GM12878 (cell line): ENCODE data around the gene PPIB. TPM values are rescaled to one million over a fixed set of nuclear protein-coding genes. Genes with fewer than 3 reads are reported as not detected.
A peak's percentile ranks its signal among the peaks of the same experiment; 100 is the strongest.

Experiments used
- ATAC-seq: fragments of 200-7000 bp; cut with Tn5 transposase; 3 replicates; pipeline ENCODE4 v1.9.1; 2020; ENCODE audit warnings: mild to moderate bottlenecking, moderate library complexity
- BruUV-seq: library from RNA; stranded (reverse); fragments of 400-500 nt; replicated peaks from 2 replicates; lab custom pipeline; 2021; lab: Mats Ljungman, UMichigan
- CTCF ChIA-PET: fragments of 300-600 bp; sonication (Branson Sonifier 250); formaldehyde crosslinking; extraction: SDS; loops from one replicate; lab custom pipeline; 2021; ENCODE audit warnings: inconsistent platforms; lab: Yijun Ruan, JAX
- POLR2A ChIA-PET: fragments of 350-600 bp; formaldehyde crosslinking; extraction: SDS; loops from one replicate; lab custom pipeline; 2021; ENCODE audit warnings: inconsistent platforms; lab: Charles Lee
- RAD21 ChIA-PET: fragments of 300-600 bp; sonication (Branson Sonifier 250); formaldehyde crosslinking; loops from one replicate; lab custom pipeline; 2023; ENCODE audit warnings: antibody characterized with exemption; ENCODE audit not compliant: unreplicated experiment; lab: Charles Lee
- SMC1A ChIA-PET: fragments of 300-600 bp; sonication (Branson Sonifier 250); formaldehyde crosslinking; loops from one replicate; lab custom pipeline; 2023; ENCODE audit not compliant: unreplicated experiment, uncharacterized antibody; lab: Charles Lee
- DNase-seq: peaks from one replicate; pipeline ENCODE4 v3.0.0-alpha.2; 2011; ENCODE audit warnings: low read depth, low spot score
- FAIRE-seq: peaks from 3 replicates; lab custom pipeline; 2011; peaks lifted over from hg19 to GRCh38; lab: Jason Lieb, UNC
- H2AFZ ChIP-seq: 2 replicates; pipeline ENCODE4 v1.6.0; 2011; ENCODE audit warnings: low read depth, low read length, control low read depth; ENCODE audit not compliant: control insufficient read depth
- H3K27ac ChIP-seq: 2 replicates; pipeline ENCODE4 v1.5.1; 2011; ENCODE audit warnings: control low read depth; ENCODE audit not compliant: control insufficient read depth, insufficient read depth
- H3K27me3 ChIP-seq, 2 experiments: replicated peaks in 1 of 2; 2 replicates each; pipeline versions ENCODE4 v1.6.0 to v1.6.1; 2011; ENCODE audit warnings: low read length in 1 of 2; ENCODE audit not compliant: control insufficient read depth in 2 of 2, insufficient read depth in 2 of 2
- H3K36me3 ChIP-seq, 2 experiments: 2 replicates each; pipeline ENCODE4 v1.5.1; 2011; ENCODE audit warnings: low read length in 1 of 2; ENCODE audit not compliant: control insufficient read depth in 2 of 2, insufficient read depth in 2 of 2
- H3K4me1 ChIP-seq: 2 replicates; pipeline ENCODE4 v1.6.1; 2011; ENCODE audit warnings: mild to moderate bottlenecking, low read length, moderate library complexity, mixed read lengths; ENCODE audit not compliant: control insufficient read depth, insufficient read depth
- H3K4me2 ChIP-seq: 2 replicates; pipeline ENCODE4 v1.6.0; 2011; ENCODE audit warnings: control low read depth; ENCODE audit not compliant: control insufficient read depth, insufficient read depth
- H3K4me3 ChIP-seq: fragments of 200-600 bp; sonication (generic); 2 replicates; pipeline ENCODE4 v1.5.1; 2016
- H3K79me2 ChIP-seq: 2 replicates; pipeline ENCODE4 v1.6.0; 2011; ENCODE audit warnings: low read length; ENCODE audit not compliant: control insufficient read depth, insufficient read depth
- H3K9ac ChIP-seq: 2 replicates; pipeline ENCODE4 v1.8.0; 2011; ENCODE audit warnings: low read length, control low read depth, mixed read lengths; ENCODE audit not compliant: control insufficient read depth, insufficient read depth
- H3K9me3 ChIP-seq: replicated peaks from 3 replicates; pipeline ENCODE4 v1.5.1; 2011; ENCODE audit warnings: mild to moderate bottlenecking, low read length; ENCODE audit not compliant: control insufficient read depth, insufficient read depth
- H4K20me1 ChIP-seq: 2 replicates; pipeline ENCODE4 v1.6.0; 2011; ENCODE audit not compliant: control insufficient read depth, insufficient read depth
- CBX3 ChIP-seq: fragments of 200-600 bp; sonication (generic); IDR thresholded peaks from 2 replicates; pipeline ENCODE4 v1.6.1; 2016; ENCODE audit warnings: low read depth, borderline replicate concordance
- CEBPB ChIP-seq, 2 experiments: fragments of 150-350 bp in 1 of 2; IDR thresholded peaks; 2 replicates each; pipeline ENCODE4 v1.6.1; 2012 to 2014; ENCODE audit warnings: low read depth in 2 of 2, low read length in 2 of 2, borderline replicate concordance in 1 of 2, inconsistent platforms in 1 of 2
- KDM1A ChIP-seq: fragments of 200-600 bp; sonication (generic); IDR thresholded peaks from 2 replicates; pipeline ENCODE4 v1.6.1; 2016; ENCODE audit warnings: borderline replicate concordance
- LARP7 ChIP-seq: fragments of 450-650 bp; IDR thresholded peaks from 2 replicates; pipeline ENCODE4 v1.6.1; 2017; ENCODE audit warnings: mild to moderate bottlenecking
- MEF2A ChIP-seq: IDR thresholded peaks from 2 replicates; pipeline ENCODE4 v1.6.1; 2011; ENCODE audit warnings: low read depth, mild to moderate bottlenecking, low read length, moderate library complexity; ENCODE audit not compliant: insufficient read depth
- NFYA ChIP-seq: IDR thresholded peaks from 2 replicates; pipeline ENCODE4 v1.6.1; 2011; ENCODE audit warnings: low read depth, mild to moderate bottlenecking, low read length, improper control_type of control experiment, borderline replicate concordance
- PML ChIP-seq: IDR thresholded peaks from 2 replicates; pipeline ENCODE4 v1.6.1; 2012; ENCODE audit warnings: low read length, inconsistent platforms
- POU2F2 ChIP-seq: IDR thresholded peaks from 3 replicates; pipeline ENCODE4 v1.6.1; 2011; ENCODE audit warnings: low read depth, mild to moderate bottlenecking, low read length, borderline replicate concordance
- RBBP5 ChIP-seq: fragments of 200-600 bp; sonication (generic); conservative IDR thresholded peaks from 2 replicates; pipeline ENCODE4 v1.6.1; 2016
- RCOR1 ChIP-seq: conservative IDR thresholded peaks from 2 replicates; pipeline ENCODE4 v1.6.1; 2012; ENCODE audit warnings: low read depth, low read length, improper control_type of control experiment
- RELA ChIP-seq: fragments of 450-650 bp; IDR thresholded peaks from 2 replicates; pipeline ENCODE4 v1.8.0; 2014; ENCODE audit warnings: borderline replicate concordance; ENCODE audit not compliant: partially characterized antibody
- SMC3 ChIP-seq: IDR thresholded peaks from 2 replicates; pipeline ENCODE4 v1.6.1; 2011; ENCODE audit warnings: low read length, improper control_type of control experiment, borderline replicate concordance
- SRF ChIP-seq, 2 experiments: IDR thresholded peaks; 2 replicates each; pipeline ENCODE4 v1.6.1; 2011; ENCODE audit warnings: low read depth in 2 of 2, low read length in 2 of 2, mild to moderate bottlenecking in 1 of 2, moderate library complexity in 1 of 2
- WGBS: methylation state at CpG from one replicate; pipeline ENCODE4 v1.1.6; 2016; ENCODE audit warnings: low lambda C conversion rate; ENCODE audit not compliant: insufficient replicate concordance, insufficient coverage; ENCODE audit errors: missing lambda C conversion rate; 5-methylcytosine and 5-hydroxymethylcytosine counted together
- in situ Hi-C: fragments of 300-500 bp; cut with MboI; formaldehyde crosslinking; loops from 9 replicates; pipeline ENCODE4 v1.14.3; 2018; ENCODE audit warnings: mixed read lengths
- intact Hi-C: fragments of 100-400 bp; cut with micrococcal nuclease; formaldehyde crosslinking; loops from one replicate; pipeline ENCODE4 v1.14.2; 2022; ENCODE audit not compliant: unreplicated experiment
- polyA plus RNA-seq, 11 experiments: library from polyadenylated mRNA; depleted of rRNA in 4 of 11; unstranded in 6 of 11; stranded (reverse) in 5 of 11; fragments of >200 nt; fragmentation: Nextera tagmentation in 4 of 11; fragmentation: Illumina TruSeq in 1 of 11; extraction: Ambion mirVana in 4 of 11; extraction: Trizol in 1 of 11; gene quantifications; 1 replicate in 1 of 11; 2 replicates in 10 of 11; pipeline versions ENCODE4 v1.2.1 to v1.2.3, GENCODE V29; 2011 to 2016; ENCODE audit warnings: inconsistent platforms in 2 of 11, missing spikeins in 2 of 11, low read depth in 1 of 11
- total RNA-seq, 4 experiments: library from RNA; depleted of rRNA in 3 of 4; stranded (reverse); fragments of >200 nt in 3 of 4; fragmentation: Illumina TruSeq in 1 of 4; extraction: Trizol in 1 of 4; gene quantifications; 2 replicates each; pipeline versions ENCODE4 v1.2.1 to v1.2.3, GENCODE V29; 2013 to 2021
- TF ChIP-seq, protein P1 (sequence below): IDR thresholded peaks from 2 replicates; pipeline ENCODE4 v1.6.1; 2011; ENCODE audit warnings: low read depth, low read length, improper control_type of control experiment, borderline replicate concordance
- TF ChIP-seq, protein P2 (sequence below): IDR thresholded peaks from 2 replicates; pipeline ENCODE4 v1.6.1; 2011; ENCODE audit warnings: borderline replicate concordance, low read depth, mild to moderate bottlenecking, moderate library complexity, low read length; ENCODE audit not compliant: insufficient read depth, poor library complexity, severe bottlenecking

The PPIB gene
- total and polyA plus RNA-seq, 10 of the 15 experiments (the other 5 are each of a cell fraction or from before 2014, with no cell fraction given), result 344 to 936 (median 508) TPM

DNA sequence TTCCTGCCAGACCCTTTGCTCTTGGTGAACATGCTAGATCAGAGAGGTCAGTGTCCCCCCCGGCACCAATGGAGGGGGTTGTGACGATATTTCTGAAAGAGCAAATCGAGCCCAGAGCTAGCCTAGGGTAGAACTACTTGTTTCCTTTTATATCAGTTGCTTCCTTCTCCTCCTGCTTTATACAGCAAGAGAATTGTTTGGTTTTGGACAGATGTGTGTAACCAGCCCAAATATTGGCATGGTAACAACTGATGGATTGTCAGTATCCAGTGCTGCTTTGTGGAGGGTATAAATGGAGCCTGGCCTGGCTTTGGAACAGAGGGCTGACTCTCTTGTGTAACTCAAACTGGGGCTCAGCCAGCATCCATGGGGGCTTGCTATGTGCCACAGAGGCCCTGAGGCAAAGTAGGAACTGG is 39.9 kb downstream of the PPIB start:
- no peaks in the 10 kb centered on the region for H3K27me3 ChIP-seq
- no peak overlapping the region for H2AFZ ChIP-seq
- no peaks in the 10 kb centered on the region for H4K20me1 ChIP-seq
- BruUV-seq, result TSS peak; percentile 40
- 100% methylated on average over 3 of the region's 3 CpGs for WGBS
- TF ChIP-seq, protein P1, sequence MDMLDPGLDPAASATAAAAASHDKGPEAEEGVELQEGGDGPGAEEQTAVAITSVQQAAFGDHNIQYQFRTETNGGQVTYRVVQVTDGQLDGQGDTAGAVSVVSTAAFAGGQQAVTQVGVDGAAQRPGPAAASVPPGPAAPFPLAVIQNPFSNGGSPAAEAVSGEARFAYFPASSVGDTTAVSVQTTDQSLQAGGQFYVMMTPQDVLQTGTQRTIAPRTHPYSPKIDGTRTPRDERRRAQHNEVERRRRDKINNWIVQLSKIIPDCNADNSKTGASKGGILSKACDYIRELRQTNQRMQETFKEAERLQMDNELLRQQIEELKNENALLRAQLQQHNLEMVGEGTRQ, result no peak
- TF ChIP-seq LARP7, result no peak
- intact Hi-C loops, result no loop called here
- H3K9ac ChIP-seq, result no peak overlapping the region
- CTCF ChIA-PET, result interaction anchor here (1.2 to 1.9 kb wide), 3 partner anchors 9 to 30 kb away, joined by 3 to 6 read pairs (median 5); no protein-coding TSS in a partner anchor
- in situ Hi-C loops, result no loop called here
- SMC1A ChIA-PET, result interaction anchor here (0.6 to 1.7 kb wide), 5 partner anchors 10 to 510 kb away, joined by 3 to 5 read pairs (median 4); partner anchors contain the start of gene CIAO2A
- H3K4me2 ChIP-seq, result no peak overlapping the region
- H3K4me1 ChIP-seq, result no peaks in the 10 kb centered on the region
- RAD21 ChIA-PET, result interaction anchor here (1.1 kb wide), 1 partner anchor 31 kb away, joined by 3 read pairs; no protein-coding TSS in a partner anchor
- POLR2A ChIA-PET, result interaction anchor here (0.6 to 1.7 kb wide), 3 partner anchors 9 to 489 kb away, joined by 3 to 4 read pairs (median 4); no protein-coding TSS in a partner anchor
- FAIRE-seq (no peak), DNase-seq (no peak), ATAC-seq (no peak)
- no peaks in the 10 kb centered on the region for H3K79me2 ChIP-seq
- no peaks in the 10 kb centered on the region; the same call in 2 of the 3 replicates for H3K9me3 ChIP-seq
- H3K27ac ChIP-seq, result no peak overlapping the region
- H3K36me3 ChIP-seq, result peaks cover 11 to 38% of the 10 kb centered on the region in 2 experiments
- H3K4me3 ChIP-seq, result no peak overlapping the region

DNA sequence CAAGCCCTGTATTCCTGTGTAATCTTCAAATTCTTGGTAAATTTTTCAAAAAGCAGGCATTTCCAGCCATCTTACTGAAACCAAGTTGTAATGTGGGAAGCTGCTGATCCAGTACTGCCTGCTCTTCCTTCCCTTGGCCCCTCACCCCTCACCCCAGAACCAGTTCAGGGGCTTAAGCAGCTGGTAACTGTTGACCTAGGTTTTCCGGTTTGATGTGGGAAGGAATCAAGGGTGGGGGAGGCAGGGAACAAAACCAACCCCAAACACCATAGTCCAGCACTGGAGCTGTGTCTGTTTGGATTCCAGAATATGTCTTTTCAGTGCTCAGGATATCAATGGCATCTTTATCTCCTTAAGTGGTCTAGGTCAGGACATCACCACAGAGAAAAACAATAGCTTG is 40.4 kb downstream of the PPIB start:
- Histone ChIP-seq H3K4me3 (no peak overlapping the region), H3K9me3 (no peaks in the 10 kb centered on the region; the same call in 2 of the 3 replicates), H3K36me3 (peaks cover 11 to 33% of the 10 kb centered on the region in 2 experiments), H3K27me3 (no peaks in the 10 kb centered on the region), H4K20me1 (no peaks in the 10 kb centered on the region), H3K79me2 (no peaks in the 10 kb centered on the region), H3K27ac (no peak overlapping the region), H2AFZ (no peak overlapping the region), H3K4me1 (no peaks in the 10 kb centered on the region), H3K9ac (no peak overlapping the region), H3K4me2 (no peak overlapping the region)
- FAIRE-seq (no peak), ATAC-seq (no peak), DNase-seq (no peak)
- TF ChIP-seq MEF2A, result no peak
- no peak for TF ChIP-seq RCOR1
- TF ChIP-seq, protein P2, sequence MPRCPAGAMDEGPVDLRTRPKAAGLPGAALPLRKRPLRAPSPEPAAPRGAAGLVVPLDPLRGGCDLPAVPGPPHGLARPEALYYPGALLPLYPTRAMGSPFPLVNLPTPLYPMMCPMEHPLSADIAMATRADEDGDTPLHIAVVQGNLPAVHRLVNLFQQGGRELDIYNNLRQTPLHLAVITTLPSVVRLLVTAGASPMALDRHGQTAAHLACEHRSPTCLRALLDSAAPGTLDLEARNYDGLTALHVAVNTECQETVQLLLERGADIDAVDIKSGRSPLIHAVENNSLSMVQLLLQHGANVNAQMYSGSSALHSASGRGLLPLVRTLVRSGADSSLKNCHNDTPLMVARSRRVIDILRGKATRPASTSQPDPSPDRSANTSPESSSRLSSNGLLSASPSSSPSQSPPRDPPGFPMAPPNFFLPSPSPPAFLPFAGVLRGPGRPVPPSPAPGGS, result no peak
- no peak for TF ChIP-seq PML
- TF ChIP-seq CEBPB (IDR thresholded peaks at IDR 0.05; ENCODE audit: borderline replicate concordance in 1 of 2, low read depth in 2 of 2, low read length in 2 of 2), result no peak
- TF ChIP-seq CBX3, result no peak
- TF ChIP-seq POU2F2, result no peak
- no peak for TF ChIP-seq RELA
- TF ChIP-seq SMC3, result no peak
- no peak for TF ChIP-seq RBBP5
- TF ChIP-seq SRF (IDR thresholded peaks at IDR 0.05; ENCODE audit: low read depth in 2 of 2, low read length in 2 of 2), result no peak
- no peak for TF ChIP-seq NFYA
- TF ChIP-seq KDM1A, result no peak
- ChIA-PET POLR2A (interaction anchor here (0.6 to 1.7 kb wide), 2 partner anchors 9 to 490 kb away, joined by 3 to 4 read pairs; no protein-coding TSS in a partner anchor), CTCF (interaction anchor here (1.2 to 1.9 kb wide), 3 partner anchors 9 to 31 kb away, joined by 3 to 6 read pairs (median 5); no protein-coding TSS in a partner anchor), RAD21 (interaction anchor here (1.1 kb wide), 1 partner anchor 31 kb away, joined by 3 read pairs; no protein-coding TSS in a partner anchor), SMC1A (interaction anchor here (0.6 to 1.7 kb wide), 5 partner anchors 9 to 510 kb away, joined by 3 to 5 read pairs (median 4); partner anchors contain the start of gene CIAO2A)
- intact Hi-C loops (no loop called here), in situ Hi-C loops (no loop called here)
- 90% methylated on average over 1 of the region's 1 CpG for WGBS
- BruUV-seq, result no TSS peak
